Measurements from ENCODE around the gene PGAM1.
A peak's percentile ranks its signal among the peaks of the same experiment; 100 is the strongest.

PGAM1 gene

DNA sequence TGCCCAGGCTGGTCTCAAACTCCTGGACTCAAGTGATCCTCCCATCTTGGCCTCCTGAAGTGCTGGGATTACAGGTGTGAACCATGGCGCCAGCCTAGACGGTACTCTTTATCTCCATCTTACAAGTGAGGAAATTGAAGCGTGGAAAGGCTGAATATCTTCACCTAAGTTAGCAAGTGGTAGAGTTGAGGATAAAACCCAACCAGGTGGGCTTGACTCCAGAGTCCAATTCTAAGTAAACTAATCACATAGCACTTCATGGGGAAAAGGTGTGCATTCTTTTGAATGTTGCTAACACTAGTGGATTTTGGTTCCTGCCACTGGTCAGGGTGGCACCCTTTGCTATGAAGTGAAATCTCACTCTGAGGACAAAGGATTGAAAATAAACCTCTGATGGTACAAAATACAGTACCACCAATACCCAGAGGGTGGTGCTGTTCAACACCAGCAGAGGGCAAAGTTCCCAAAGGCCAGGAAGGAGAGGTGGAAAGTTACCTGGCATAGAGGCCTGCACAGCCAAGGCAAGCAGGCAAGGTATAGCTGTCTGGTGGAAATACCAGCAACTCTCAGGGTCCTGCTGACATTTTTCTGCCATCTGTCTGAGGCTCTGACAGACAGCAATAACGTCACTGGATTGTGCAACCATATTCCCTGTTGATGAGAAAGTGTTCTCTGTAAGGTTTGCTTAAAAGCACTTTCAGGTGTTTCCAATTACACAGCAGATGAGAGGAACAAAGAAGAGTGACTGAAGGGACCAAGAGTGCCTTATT, 37.6 kb downstream of the PGAM1 start (continued):
- TF ChIP-seq GLIS1 (tag by site-specific recombination; IDR thresholded peaks at IDR 0.05) (no peak), ZNF221 (tag by site-specific recombination; IDR thresholded peaks at IDR 0.05; ENCODE audit: borderline replicate concordance) (no peak), ZNF174 (tag by site-specific recombination; IDR thresholded peaks at IDR 0.05) (no peak), ZNF629 (tag by site-specific recombination; IDR thresholded peaks at IDR 0.05) (peak; percentile 52), ZBTB1 (tag by site-specific recombination; IDR thresholded peaks at IDR 0.05) (no peak), ZNF2 (tag by site-specific recombination; IDR thresholded peaks at IDR 0.05) (peak; percentile 98), CTCF (tag by site-specific recombination; IDR thresholded peaks at IDR 0.05) (peak; percentile 82), ZNF48 (tag by site-specific recombination; IDR thresholded peaks at IDR 0.05) (no peak), REPIN1 (tag by site-specific recombination; IDR thresholded peaks at IDR 0.05; ENCODE audit: low read depth) (no peak), ZNF23 (tag by site-specific recombination; IDR thresholded peaks at IDR 0.05; ENCODE audit: borderline replicate concordance) (no peak), KLF8 (tag by site-specific recombination; IDR thresholded peaks at IDR 0.05) (0 out of 2 replicates have a peak, but pooled peaks have one; percentile 44), ZFP37 (tag by site-specific recombination; IDR thresholded peaks at IDR 0.05) (no peak), ZBTB17 (tag by site-specific recombination; IDR thresholded peaks at IDR 0.05) (peak; percentile 66), ZNF266 (tag by site-specific recombination; IDR thresholded peaks at IDR 0.05; ENCODE audit: low read depth) (no peak), ZNF514 (tag by site-specific recombination; IDR thresholded peaks at IDR 0.05) (no peak), ZNF132 (tag by site-specific recombination; IDR thresholded peaks at IDR 0.05; ENCODE audit: borderline replicate concordance) (no peak), ZSCAN5A (tag by site-specific recombination; IDR thresholded peaks at IDR 0.05) (no peak), ZBTB21 (tag by site-specific recombination; IDR thresholded peaks at IDR 0.05) (no peak), ZNF660 (tag by site-specific recombination; IDR thresholded peaks at IDR 0.05) (peak; percentile 53; the same call in 1 of the 2 replicates)
- TF ChIP-seq, protein P1, sequence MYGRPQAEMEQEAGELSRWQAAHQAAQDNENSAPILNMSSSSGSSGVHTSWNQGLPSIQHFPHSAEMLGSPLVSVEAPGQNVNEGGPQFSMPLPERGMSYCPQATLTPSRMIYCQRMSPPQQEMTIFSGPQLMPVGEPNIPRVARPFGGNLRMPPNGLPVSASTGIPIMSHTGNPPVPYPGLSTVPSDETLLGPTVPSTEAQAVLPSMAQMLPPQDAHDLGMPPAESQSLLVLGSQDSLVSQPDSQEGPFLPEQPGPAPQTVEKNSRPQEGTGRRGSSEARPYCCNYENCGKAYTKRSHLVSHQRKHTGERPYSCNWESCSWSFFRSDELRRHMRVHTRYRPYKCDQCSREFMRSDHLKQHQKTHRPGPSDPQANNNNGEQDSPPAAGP (tag by site-specific recombination; IDR thresholded peaks at IDR 0.05): no peak
- TF ChIP-seq, protein P2, sequence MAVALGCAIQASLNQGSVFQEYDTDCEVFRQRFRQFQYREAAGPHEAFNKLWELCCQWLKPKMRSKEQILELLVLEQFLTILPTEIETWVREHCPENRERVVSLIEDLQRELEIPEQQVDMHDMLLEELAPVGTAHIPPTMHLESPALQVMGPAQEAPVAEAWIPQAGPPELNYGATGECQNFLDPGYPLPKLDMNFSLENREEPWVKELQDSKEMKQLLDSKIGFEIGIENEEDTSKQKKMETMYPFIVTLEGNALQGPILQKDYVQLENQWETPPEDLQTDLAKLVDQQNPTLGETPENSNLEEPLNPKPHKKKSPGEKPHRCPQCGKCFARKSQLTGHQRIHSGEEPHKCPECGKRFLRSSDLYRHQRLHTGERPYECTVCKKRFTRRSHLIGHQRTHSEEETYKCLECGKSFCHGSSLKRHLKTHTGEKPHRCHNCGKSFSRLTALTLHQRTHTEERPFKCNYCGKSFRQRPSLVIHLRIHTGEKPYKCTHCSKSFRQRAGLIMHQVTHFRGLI (tag by site-specific recombination; IDR thresholded peaks at IDR 0.05): no peak

DNA sequence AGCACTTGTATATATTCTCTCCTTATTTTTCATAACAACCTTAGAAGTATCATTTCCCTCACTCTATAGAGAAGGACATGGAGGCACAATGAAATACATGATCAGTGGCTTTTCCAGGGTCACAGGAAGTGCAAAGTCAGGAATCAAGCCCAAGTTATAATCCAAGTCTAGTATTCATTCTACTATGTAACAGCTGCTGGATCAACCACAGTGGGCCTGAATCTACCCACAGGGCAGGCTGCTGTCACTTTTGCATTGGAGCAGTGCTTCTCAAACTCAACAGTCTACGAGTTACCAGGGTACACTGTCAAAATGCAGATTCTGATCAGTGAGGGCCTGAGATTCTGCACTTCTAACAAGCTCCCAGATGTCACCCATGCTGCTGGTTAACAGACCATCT, 38.2 kb downstream of the PGAM1 start:
- ChIA-PET CTCF (interaction anchor here (0.5 to 8.2 kb wide), 20 partner anchors 10 to 429 kb away, joined by 3 to 81 read pairs (median 5); partner anchors contain the start of gene PI4K2A), POLR2A (no interaction called here)
- Histone ChIP-seq H3K4me1 (ENCODE audit: control insufficient read depth, insufficient read depth, low read length) (no peaks in the 10 kb centered on the region), H3K36me3 (ENCODE audit: control insufficient read depth in 2 of 2, insufficient read depth in 1 of 2, low read length in 2 of 2) (peaks cover 50 to 96% of the 10 kb centered on the region in 2 experiments), H3K4me3 (ENCODE audit: low read depth, low read length) (no peak overlapping the region), H3K9me3 (ENCODE audit: control insufficient read depth, insufficient read depth, low read depth, low read length) (no peaks in the 10 kb centered on the region), H3K27ac (ENCODE audit: extremely low read depth, low read depth, low read length) (no peak overlapping the region)
- TF ChIP-seq ZNF48 (tag by site-specific recombination; IDR thresholded peaks at IDR 0.05) (no peak), ZNF510 (tag by site-specific recombination; IDR thresholded peaks at IDR 0.05; ENCODE audit: insufficient replicate concordance) (no peak), SCRT2 (tag by site-specific recombination; IDR thresholded peaks at IDR 0.05) (no peak), ZNF654 (tag by site-specific recombination; IDR thresholded peaks at IDR 0.05; ENCODE audit: low read depth) (no peak), ZNF701 (tag by site-specific recombination; IDR thresholded peaks at IDR 0.05) (no peak), ZNF518A (tag by site-specific recombination; conservative IDR thresholded peaks at IDR 0.05; ENCODE audit: low read depth) (no peak), ZNF16 (tag by site-specific recombination; IDR thresholded peaks at IDR 0.05; ENCODE audit: low read depth) (no peak)

Data from HEK293 (cell line).